ENCODE data around the gene PDE7B.

Gene PDE7B

DNA sequence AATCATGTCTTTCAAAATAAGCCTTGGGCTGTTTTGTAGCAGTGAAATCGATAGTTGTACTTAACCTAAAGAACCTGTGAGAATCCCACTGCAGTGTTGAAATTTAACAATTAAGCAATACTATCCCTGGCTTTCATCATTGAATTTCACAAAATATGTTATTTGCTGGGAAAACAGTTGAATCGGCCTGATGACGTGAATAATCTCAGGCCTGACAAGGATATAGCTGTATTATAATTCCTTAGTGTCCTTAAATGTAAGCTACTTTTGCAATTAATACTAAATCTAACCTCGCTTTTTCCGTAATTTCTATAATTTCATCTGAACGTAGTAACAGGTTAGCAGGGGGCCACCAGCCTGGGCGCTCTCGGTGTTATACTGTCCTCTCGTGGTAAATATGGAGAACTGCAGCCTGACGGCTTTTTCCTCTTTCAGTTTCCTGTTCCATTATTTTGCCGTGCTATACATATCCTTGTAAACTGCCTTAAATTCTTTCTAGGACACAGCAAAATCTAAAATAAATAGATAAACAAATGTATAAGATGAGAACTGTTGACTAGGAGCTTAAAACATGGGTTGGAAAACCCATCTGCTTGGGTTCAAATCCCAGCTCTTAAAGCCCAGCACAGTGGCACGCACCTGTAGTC, 374.6 kb downstream of the PDE7B start:
- H3K4me3 ChIP-seq (ENCODE audit: low read depth, low read length) = peak overlapping the region; percentile 51
- H3K79me2 ChIP-seq (ENCODE audit: control insufficient read depth, insufficient read depth, low read length, unreplicated experiment) = no peaks in the 10 kb centered on the region
- H3K27ac ChIP-seq (ENCODE audit: low read depth, low read length) = peak overlapping the region; percentile 69
- peak overlapping the region; percentile 82 for H2AFZ ChIP-seq (ENCODE audit: low read length, unreplicated experiment)
- no peaks in the 10 kb centered on the region for H3K27me3 ChIP-seq (ENCODE audit: insufficient read depth, low read length)
- H3K36me3 ChIP-seq (ENCODE audit: insufficient read depth, low read length) = no peaks in the 10 kb centered on the region
- H3K4me1 ChIP-seq (ENCODE audit: control insufficient read depth, insufficient read depth, low read length, unreplicated experiment) = no peaks in the 10 kb centered on the region

DNA sequence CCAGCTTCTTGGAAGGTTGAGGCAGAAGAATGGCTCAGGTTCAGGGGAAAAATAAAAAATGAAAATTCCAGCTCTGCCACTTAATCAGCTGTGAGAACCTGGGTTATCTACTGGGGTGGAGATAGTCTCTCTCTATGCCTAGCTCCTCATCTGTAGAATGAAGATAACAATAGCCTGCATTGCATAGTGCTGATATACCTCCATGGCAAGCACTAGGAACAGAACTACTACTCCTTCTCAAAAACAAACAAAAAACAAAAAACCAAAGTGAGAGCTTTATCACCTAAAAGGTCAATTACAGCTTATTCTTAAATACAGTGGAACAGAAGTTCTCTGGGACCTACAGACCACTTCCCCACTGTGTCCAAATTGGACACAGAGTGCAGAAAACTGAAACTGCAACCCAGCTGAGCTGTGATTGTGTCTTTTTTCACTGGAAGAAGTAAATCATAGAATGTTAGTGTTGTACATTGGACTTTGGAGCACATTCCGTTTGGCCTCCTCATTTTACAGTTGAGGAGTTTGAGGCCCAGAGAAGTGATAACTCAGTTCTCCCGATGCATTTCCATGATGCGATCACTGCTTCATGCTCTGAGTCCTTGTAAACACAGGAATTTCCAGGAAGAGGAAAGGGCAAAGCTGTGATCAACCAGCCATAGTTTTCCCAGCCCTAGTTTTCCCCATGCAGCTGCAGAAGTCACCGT, 375.3 kb downstream of the PDE7B start:
- Histone ChIP-seq H3K4me1 (ENCODE audit: control insufficient read depth, insufficient read depth, low read length, unreplicated experiment) (no peaks in the 10 kb centered on the region), H3K27me3 (ENCODE audit: insufficient read depth, low read length) (no peaks in the 10 kb centered on the region), H3K36me3 (ENCODE audit: insufficient read depth, low read length) (no peaks in the 10 kb centered on the region), H3K27ac (ENCODE audit: low read depth, low read length) (no peak overlapping the region), H2AFZ (ENCODE audit: low read length, unreplicated experiment) (peak overlapping the region; percentile 41), H3K4me3 (ENCODE audit: low read depth, low read length) (peak overlapping the region; percentile 42), H3K79me2 (ENCODE audit: control insufficient read depth, insufficient read depth, low read length, unreplicated experiment) (no peaks in the 10 kb centered on the region)

DNA sequence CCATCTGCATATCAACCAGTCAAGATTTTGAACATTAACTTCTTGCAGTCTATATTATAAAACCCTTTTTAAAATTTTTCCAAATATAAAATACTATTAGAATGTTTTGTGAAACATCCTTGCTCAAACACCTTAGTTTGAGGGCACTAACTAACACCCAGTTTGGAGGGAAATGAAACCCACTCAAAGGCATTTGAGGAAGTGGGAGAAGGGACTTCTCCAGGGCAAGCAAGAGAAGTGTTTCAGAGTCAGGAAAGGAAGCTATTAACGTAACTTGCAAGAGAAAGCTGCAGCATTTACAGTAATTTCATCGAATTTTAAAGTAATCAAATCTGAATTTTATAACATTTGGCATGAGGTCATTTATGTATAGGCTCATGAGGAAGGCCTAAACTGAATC, 377.3 kb downstream of the PDE7B start:
- Histone ChIP-seq H3K4me3 (ENCODE audit: low read depth, low read length) (no peak overlapping the region), H3K27me3 (ENCODE audit: insufficient read depth, low read length) (no peaks in the 10 kb centered on the region), H3K36me3 (ENCODE audit: insufficient read depth, low read length) (no peaks in the 10 kb centered on the region), H3K4me1 (ENCODE audit: control insufficient read depth, insufficient read depth, low read length, unreplicated experiment) (no peaks in the 10 kb centered on the region), H3K79me2 (ENCODE audit: control insufficient read depth, insufficient read depth, low read length, unreplicated experiment) (no peaks in the 10 kb centered on the region), H3K27ac (ENCODE audit: low read depth, low read length) (no peak overlapping the region), H2AFZ (ENCODE audit: low read length, unreplicated experiment) (no peak overlapping the region)

GRCh38 chr6:136230219-136230853, 378.8 kb downstream of the PDE7B start:
- no peaks in the 10 kb centered on the region for H3K79me2 ChIP-seq (ENCODE audit: control insufficient read depth, insufficient read depth, low read length, unreplicated experiment)
- H3K4me3 ChIP-seq (ENCODE audit: low read depth, low read length) = no peak overlapping the region
- H3K27ac ChIP-seq (ENCODE audit: low read depth, low read length) = no peak overlapping the region
- no peaks in the 10 kb centered on the region for H3K27me3 ChIP-seq (ENCODE audit: insufficient read depth, low read length)
- no peaks in the 10 kb centered on the region for H3K36me3 ChIP-seq (ENCODE audit: insufficient read depth, low read length)
- H2AFZ ChIP-seq (ENCODE audit: low read length, unreplicated experiment) = no peak overlapping the region
- no peaks in the 10 kb centered on the region for H3K4me1 ChIP-seq (ENCODE audit: control insufficient read depth, insufficient read depth, low read length, unreplicated experiment)

DNA sequence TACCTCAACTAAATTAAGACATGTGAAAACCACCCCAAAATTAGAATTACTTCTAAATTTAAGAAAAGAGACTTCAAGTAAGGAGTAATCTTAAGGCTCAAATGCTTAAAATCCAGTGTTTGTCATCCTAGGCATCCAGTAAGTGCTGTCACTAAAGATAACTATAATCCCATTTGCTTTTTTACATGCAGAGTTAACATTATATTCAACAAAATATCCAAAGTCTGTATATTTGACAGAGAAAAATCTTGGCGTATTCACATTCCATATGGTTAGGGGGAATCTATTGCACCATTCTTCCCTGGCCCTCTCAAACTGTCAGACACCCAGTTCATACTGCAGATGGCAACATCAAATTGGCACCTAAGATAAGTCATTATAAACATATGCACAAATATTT, 381.2 kb downstream of the PDE7B start:
- Histone ChIP-seq H3K4me1 (ENCODE audit: control insufficient read depth, insufficient read depth, low read length, unreplicated experiment) (no peaks in the 10 kb centered on the region), H3K79me2 (ENCODE audit: control insufficient read depth, insufficient read depth, low read length, unreplicated experiment) (no peaks in the 10 kb centered on the region), H2AFZ (ENCODE audit: low read length, unreplicated experiment) (no peak overlapping the region), H3K4me3 (ENCODE audit: low read depth, low read length) (no peak overlapping the region), H3K27me3 (ENCODE audit: insufficient read depth, low read length) (no peaks in the 10 kb centered on the region), H3K27ac (ENCODE audit: low read depth, low read length) (no peak overlapping the region), H3K36me3 (ENCODE audit: insufficient read depth, low read length) (no peaks in the 10 kb centered on the region; the same call in 1 of the 2 replicates)

- Histone ChIP-seq H3K27ac (ENCODE audit: low read depth, low read length) (no peak overlapping the region), H3K27me3 (ENCODE audit: insufficient read depth, low read length) (no peaks in the 10 kb centered on the region), H3K4me3 (ENCODE audit: low read depth, low read length) (no peak overlapping the region), H3K4me1 (ENCODE audit: control insufficient read depth, insufficient read depth, low read length, unreplicated experiment) (no peaks in the 10 kb centered on the region), H2AFZ (ENCODE audit: low read length, unreplicated experiment) (no peak overlapping the region), H3K79me2 (ENCODE audit: control insufficient read depth, insufficient read depth, low read length, unreplicated experiment) (no peaks in the 10 kb centered on the region), H3K36me3 (ENCODE audit: insufficient read depth, low read length) (no peaks in the 10 kb centered on the region; the same call in 1 of the 2 replicates)
Measured at GRCh38 chr6:136235233-136235564, 383.7 kb downstream of the PDE7B start.

- H3K27me3 ChIP-seq (ENCODE audit: insufficient read depth, low read length) = no peaks in the 10 kb centered on the region
- no peaks in the 10 kb centered on the region; the same call in 1 of the 2 replicates for H3K36me3 ChIP-seq (ENCODE audit: insufficient read depth, low read length)
- H3K4me3 ChIP-seq (ENCODE audit: low read depth, low read length) = no peak overlapping the region
- no peaks in the 10 kb centered on the region for H3K79me2 ChIP-seq (ENCODE audit: control insufficient read depth, insufficient read depth, low read length, unreplicated experiment)
- no peaks in the 10 kb centered on the region for H3K4me1 ChIP-seq (ENCODE audit: control insufficient read depth, insufficient read depth, low read length, unreplicated experiment)
- no peak overlapping the region for H3K27ac ChIP-seq (ENCODE audit: low read depth, low read length)
- no peak overlapping the region for H2AFZ ChIP-seq (ENCODE audit: low read length, unreplicated experiment)
Measured at GRCh38 chr6:136236466-136237293, 385.2 kb downstream of the PDE7B start.

DNA sequence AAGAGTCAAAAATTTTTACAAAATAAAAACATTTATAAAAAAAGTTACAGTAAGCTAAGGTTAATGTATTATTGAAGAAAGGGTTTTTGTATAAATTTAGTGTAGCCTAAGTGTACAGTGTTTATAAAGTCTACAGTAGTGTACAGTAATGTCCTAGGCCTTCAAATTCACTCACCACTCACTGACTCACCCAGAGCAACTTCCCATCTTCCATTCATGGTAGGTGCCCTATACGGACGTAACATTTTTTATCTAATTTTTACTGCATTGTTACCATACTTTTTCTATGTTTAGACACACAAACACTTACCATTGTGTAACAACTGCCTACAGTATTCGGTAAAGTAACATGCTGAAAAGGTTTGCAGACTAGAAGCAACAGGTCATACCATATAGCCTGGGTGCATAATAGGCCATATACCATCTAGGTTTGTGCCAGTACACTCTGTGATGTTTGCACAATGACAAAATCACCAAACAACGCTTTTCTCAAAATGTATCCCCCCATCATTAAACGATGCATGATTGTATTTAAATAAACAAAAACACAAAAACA, 392.6 kb downstream of the PDE7B start:
- no peaks in the 10 kb centered on the region for H3K27me3 ChIP-seq (ENCODE audit: insufficient read depth, low read length)
- no peak overlapping the region for H3K4me3 ChIP-seq (ENCODE audit: low read depth, low read length)
- no peak overlapping the region for H3K27ac ChIP-seq (ENCODE audit: low read depth, low read length)
- H3K36me3 ChIP-seq (ENCODE audit: insufficient read depth, low read length) = no peaks in the 10 kb centered on the region; the same call in 1 of the 2 replicates
- H3K4me1 ChIP-seq (ENCODE audit: control insufficient read depth, insufficient read depth, low read length, unreplicated experiment) = peaks cover 6% of the 10 kb centered on the region
- H2AFZ ChIP-seq (ENCODE audit: low read length, unreplicated experiment) = no peak overlapping the region
- H3K79me2 ChIP-seq (ENCODE audit: control insufficient read depth, insufficient read depth, low read length, unreplicated experiment) = peaks cover 17% of the 10 kb centered on the region

Data from ACC112 (cell line).